ENCODE measurements around the gene CHADL. TPM values are rescaled to one million over a fixed set of nuclear protein-coding genes. Genes with fewer than 3 reads are reported as not detected.
"Not testable (repeated sequence)": the region's sequence is repeated elsewhere in the genome, so short reads cannot be mapped to it uniquely, and the experiment has no call there.

CHADL gene
- total RNA-seq (2014; rRNA removed; shearing (Covaris generic)) = 0.46 TPM in 1 of 2 replicates, not detected in the other

DNA sequence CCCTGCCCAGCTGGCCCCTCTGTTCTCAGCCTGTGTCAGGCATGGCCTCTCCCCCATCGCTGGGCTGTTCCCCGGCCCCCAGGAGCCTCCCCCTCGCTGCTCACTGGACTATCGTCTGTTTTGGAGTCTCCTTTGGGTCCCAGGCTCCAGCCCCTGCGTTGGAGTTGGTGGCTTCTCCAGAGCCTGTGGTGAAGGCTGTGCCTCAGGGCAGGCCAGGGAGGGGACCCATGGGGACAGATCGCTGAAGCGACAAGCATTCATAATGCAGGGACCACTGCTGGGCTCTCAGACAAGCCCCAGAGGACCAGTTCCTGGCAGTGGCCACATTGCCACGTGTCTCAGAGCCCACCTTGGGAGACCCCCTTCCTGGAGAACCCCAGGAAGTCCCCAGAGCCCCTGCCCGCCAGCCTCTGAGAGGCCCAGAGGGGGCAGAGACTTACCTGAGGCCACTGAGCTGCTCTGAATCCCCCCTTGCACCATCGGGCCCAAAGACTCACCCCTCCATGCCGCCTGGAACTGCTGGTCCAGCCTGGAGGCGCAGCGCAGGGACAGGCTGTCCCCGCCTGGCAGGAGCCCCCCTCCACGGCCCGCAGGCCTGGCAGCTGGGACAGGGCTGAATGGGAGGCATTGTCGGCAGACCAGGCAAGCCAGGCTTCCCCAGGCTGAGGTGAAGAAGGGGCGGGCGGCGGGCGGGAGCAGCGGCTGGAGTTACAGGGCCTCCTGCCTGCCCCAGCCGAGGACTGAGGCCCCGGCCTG, at the start of gene CHADL:
CHADL (minus strand) TSS at position 555 of the 756 bp plus-strand sequence; CDS start at position 505, 50 bp downstream.
- no peak for DNase-seq (ENCODE audit: low read depth)

- no peak for DNase-seq (ENCODE audit: low read depth)
These were observed 48.9 kb upstream of the CHADL start for GRCh38 chr22:41289671-41290070.

DNA sequence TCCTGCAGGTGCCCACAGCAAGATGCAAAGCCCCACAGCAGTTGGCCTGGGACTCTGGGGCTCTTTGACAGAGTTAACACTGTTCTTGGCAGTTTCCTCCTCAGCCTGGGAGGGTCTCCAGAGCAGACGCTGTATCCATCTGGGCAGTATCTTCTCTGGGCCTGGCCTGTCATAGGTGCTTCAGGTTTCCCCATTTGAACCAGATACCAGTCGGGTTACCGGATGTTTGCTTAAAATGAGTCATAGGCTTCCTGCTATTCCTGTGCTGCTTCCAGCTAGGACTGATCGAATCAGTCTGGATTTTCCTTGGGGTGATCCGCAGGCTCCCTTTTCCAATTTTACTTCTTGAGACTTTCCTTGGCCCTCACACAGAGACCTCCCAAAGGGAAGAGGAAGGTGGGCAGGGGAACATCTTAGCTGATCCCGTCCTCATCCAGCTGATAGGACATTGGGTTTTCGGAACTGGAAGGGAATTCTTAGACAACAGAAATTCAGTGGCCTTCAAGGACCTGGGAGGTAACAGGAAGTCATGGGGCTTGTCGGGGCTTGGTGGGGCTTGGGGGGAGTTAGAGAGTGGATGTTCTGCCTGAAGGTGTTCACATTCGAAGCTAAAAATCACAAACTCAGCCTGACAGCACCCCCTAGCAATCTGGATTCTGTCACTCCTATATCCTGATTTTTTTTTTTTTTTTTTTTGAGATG, 47.7 kb upstream of the CHADL start:
- DNase-seq (ENCODE audit: low read depth) = peak; percentile 83

DNA sequence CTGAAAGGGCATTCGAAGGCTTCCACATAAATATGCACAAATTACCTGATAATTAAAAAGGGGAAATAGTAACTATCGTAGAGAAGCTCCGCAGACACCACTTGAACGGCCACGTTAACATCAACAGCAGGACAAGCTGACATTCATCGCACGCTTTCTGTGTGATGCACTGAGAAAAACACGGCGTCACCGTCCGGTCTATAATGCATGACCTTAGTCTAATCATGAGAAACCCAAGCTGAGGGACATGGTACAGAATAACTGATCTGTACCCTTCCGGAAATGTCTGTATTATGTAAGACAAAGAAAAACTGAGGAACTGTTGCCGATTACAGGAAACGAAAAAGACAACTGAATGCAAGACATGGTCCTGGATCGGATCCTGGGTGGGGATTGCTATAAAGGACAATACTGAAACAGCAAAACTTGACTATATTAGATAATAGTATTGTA, 45.9 kb upstream of the CHADL start:
- peak; percentile 40 for DNase-seq (ENCODE audit: low read depth)

GRCh38 chr22:41285820-41286638, 45.3 kb upstream of the CHADL start, which contains the start of gene RANGAP1:
TSS of gene RANGAP1 (minus strand) at chr22:41286187. CDS start at chr22:41281044, 5,143 bp downstream.
- peak; percentile 99 for DNase-seq (ENCODE audit: low read depth)

GRCh38 chr22:41285441-41285819, 44.7 kb upstream of the CHADL start:
- peak; percentile 92 for DNase-seq (ENCODE audit: low read depth)

- DNase-seq (ENCODE audit: low read depth) = no peak
These were observed 43.7 kb upstream of the CHADL start for GRCh38 chr22:41284465-41284864.

DNA sequence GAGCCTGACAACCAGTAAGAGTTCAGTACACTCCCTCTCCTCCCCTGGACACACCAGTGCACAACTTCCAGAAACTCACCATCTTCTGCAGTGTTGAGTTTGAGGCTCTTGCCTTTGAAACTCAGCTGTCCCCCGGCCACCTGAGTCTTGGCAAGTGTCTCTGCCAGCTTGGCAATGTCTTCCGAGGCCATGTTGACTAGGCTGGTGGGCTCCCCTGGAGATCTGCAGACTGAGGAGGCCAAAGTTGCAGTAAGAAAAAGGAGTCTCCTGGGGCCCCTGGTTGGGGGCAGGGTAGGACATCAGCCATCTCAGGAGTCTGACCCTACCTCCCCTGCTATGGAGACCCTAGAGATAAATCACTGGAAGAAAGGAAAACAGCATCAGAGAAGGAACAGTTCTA, 40.1 kb upstream of the CHADL start:
- no peak for DNase-seq (ENCODE audit: low read depth)

DNA sequence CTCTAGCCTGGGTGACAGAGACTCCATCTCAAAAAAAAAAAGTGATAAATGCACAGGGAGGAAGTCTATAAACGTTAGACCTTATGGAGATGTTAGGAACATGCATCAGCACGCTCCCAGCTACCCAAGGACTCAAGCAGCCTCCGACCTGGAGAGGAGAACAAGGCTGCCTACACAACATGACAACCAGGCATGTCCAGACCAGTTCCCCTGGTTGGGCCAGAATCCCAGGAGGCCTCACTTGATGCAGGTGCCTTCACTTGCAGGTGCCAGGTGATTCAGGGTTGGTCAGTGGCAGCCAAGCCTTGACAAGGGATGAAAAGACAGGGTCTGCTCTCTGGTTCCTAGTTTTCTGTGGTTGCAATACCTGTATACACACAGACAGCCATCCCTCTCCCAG, 39.3 kb upstream of the CHADL start:
- DNase-seq (ENCODE audit: low read depth) = no peak

DNA sequence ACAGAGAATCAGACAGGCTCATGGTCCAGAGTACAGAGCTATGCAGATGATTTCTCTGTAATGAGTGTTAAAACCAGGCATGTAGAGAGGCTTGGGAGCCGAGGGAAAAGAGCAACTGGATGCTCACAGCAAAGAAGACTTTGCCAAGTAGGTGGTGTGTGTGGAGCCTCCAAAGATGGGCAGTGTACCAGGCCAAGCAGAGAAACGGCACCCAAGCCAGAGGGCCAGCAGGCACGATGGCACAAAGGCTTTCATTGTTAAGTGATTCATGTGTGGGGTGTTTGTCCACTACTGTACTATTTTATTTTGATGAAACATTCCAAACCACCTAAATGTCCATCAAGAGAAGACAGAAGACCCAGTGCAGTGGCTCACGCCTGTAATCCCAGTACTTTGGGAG, 34.1 kb upstream of the CHADL start:
- no peak for DNase-seq (ENCODE audit: low read depth)

DNA sequence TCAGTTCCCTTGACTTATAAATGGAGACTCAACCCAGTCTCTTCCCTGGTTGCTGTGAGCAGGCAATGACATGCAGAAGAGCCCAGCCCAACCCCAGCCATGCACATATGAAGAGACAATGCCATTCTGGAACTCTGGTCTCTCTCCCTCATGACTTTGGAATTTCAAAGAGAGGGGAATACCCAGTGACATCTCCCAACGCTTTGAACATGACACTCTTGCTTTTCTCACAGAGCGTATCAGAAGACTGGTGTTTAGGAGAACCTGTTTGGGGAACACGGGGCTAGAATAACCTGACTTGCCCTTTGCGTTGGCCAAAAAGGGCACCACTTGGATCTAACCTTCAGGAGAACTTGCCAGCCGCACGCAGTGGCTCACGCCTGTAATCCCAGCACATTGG, 32.4 kb upstream of the CHADL start:
- no peak for DNase-seq (ENCODE audit: low read depth)

DNA sequence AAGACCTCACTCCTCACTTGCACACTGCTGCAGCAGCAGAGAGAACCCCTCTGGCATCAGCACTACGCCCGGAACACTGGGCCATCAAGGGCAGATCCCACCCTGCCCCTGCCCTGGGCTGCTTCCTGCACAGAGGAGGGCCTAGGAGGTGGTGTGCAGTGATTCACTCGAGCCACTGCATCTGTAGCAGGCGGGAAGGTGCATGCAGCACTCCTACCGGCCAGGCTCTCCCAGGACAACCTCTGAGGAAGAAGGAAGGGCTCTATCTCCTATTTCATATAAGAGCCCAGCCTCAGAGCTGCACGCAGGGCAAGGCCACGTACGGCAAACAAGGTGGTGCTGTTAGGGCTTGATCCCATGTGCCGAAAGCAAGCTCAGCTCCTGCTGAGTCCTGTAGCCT, 31.1 kb upstream of the CHADL start:
- no peak for DNase-seq (ENCODE audit: low read depth)

DNA sequence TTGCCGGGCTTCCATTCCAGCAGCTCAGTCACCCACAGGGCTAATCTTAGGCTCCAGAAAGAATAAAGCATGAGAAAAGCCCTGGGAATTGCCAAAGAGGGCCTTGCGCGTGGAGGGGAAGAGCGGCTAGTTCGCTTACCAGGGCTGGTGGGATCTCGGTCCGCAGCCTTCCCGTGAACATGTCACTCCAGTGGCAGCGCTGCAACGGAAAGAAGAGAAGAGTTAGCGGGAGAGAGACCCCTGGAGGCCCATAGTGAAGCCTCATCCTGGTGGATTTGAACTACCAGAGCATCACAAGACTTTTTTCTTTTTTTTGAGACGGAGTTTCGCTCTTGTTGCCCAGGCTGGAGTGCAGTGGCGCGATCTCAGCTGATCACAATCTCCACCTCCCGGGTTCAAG, 27.2 kb upstream of the CHADL start:
- DNase-seq (ENCODE audit: low read depth) = no peak

GRCh38 chr22:41264408-41264941, 23.7 kb upstream of the CHADL start:
- no peak for DNase-seq (ENCODE audit: low read depth)

GRCh38 chr22:41263704-41264103, 23.0 kb upstream of the CHADL start:
- DNase-seq (ENCODE audit: low read depth) = no peak

GRCh38 chr22:41262250-41262765, 21.6 kb upstream of the CHADL start:
- DNase-seq (ENCODE audit: low read depth) = no peak

DNA sequence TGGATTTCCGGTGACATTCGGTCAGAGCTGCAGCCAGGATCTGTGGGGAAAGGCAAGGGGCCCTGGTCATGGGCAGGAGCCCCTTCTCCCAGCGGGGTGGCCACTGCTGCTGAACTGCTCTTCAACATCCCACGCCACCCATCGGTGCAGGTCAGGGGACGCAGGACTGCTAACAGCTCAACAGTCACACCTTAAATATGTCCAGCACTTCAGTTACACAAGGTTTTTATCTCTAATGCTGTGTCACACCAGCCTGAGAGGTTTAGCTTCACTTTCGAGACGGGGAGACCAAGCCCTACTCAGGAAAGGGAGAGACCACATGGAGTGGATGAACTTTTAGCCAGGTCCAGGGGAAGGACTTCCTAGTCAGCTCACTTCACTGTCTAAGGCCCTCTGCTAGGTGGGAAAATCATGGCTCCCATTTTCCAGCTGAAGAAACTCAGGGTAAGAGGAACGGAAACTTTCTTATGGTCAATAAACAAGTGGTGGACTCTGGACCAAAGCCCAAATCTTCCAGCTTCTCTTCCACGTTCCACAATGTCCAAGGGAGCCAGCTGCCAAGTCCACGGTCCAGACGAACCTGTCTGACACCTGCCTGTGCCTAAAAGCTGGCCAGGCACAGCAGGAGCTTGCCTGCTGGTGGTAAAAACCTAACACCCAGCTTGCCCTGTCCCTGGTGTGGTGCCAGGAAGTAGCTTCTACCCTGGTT, 21.0 kb upstream of the CHADL start:
- no peak for DNase-seq (ENCODE audit: low read depth)

- DNase-seq (ENCODE audit: low read depth) = no peak
These were observed 20.1 kb upstream of the CHADL start for GRCh38 chr22:41260871-41261270.

DNA sequence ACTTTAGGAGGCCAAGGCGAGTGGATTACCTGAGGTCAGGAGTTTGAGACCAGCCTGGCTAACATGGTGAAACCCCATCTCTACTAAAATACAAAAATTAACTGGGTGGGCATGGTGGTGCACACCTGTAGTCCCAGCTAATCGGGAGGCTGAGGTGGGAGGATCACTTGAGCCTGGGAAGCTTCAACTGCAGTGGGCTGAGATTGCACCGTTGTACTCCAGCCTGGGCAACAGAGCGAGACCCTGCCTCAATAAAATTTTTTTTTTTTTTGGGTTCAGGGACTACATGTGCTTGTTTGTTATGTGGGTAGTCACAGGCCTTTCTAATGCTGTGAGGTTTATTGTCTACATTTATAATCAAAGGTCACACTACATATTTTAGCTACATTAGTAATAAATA, 19.0 kb upstream of the CHADL start:
- DNase-seq (ENCODE audit: low read depth) = not testable (repeated sequence)

GRCh38 chr22:41257696-41258095, 17.0 kb upstream of the CHADL start:
- DNase-seq (ENCODE audit: low read depth) = no peak
